GM23338 (cell line): ENCODE measurements around the gene GDF7. TPM values are rescaled to one million over a fixed set of nuclear protein-coding genes. Genes with fewer than 3 reads are reported as not detected.
"Not testable (repeated sequence)": the region's sequence is repeated elsewhere in the genome, so short reads cannot be mapped to it uniquely, and the experiment has no call there.

Experiments
- ATAC-seq: fragments of 200-7000 bp; cut with Tn5 transposase; 3 replicates; pipeline ENCODE4 v1.9.1; 2020
- DNase-seq: peaks from one replicate; pipeline ENCODE4 v3.0.0-alpha.2; 2015; ENCODE audit warnings: low spot score
- H2AFZ ChIP-seq: fragments of 200-600 bp; sonication (generic); 2 replicates; pipeline ENCODE4 v1.8.0; 2016; ENCODE audit warnings: antibody characterized with exemption, mild to moderate bottlenecking, moderate library complexity
- H3F3A ChIP-seq: fragments of 200-600 bp; sonication (generic); replicated peaks from 2 replicates; pipeline ENCODE4 v1.8.0; 2017; ENCODE audit warnings: antibody characterized with exemption, mixed run types, low read depth
- H3K27ac ChIP-seq: fragments of 200-600 bp; sonication (generic); 2 replicates; pipeline ENCODE4 v1.6.1; 2016; ENCODE audit warnings: low read depth
- H3K27me3 ChIP-seq: fragments of 200-600 bp; sonication (generic); 2 replicates; pipeline ENCODE4 v1.8.0; 2016; ENCODE audit warnings: mild to moderate bottlenecking, mixed run types, moderate library complexity; ENCODE audit not compliant: insufficient read depth
- H3K36me3 ChIP-seq: fragments of 200-600 bp; sonication (generic); 2 replicates; pipeline ENCODE4 v1.8.0; 2016; ENCODE audit warnings: mild to moderate bottlenecking; ENCODE audit not compliant: insufficient read depth
- H3K4me1 ChIP-seq: fragments of 200-600 bp; sonication (generic); 2 replicates; pipeline ENCODE4 v1.8.0; 2016; ENCODE audit warnings: mild to moderate bottlenecking, moderate library complexity; ENCODE audit not compliant: insufficient read depth
- H3K4me2 ChIP-seq: fragments of 200-600 bp; sonication (generic); 2 replicates; pipeline ENCODE4 v1.7.1; 2017; ENCODE audit warnings: mixed run types
- H3K4me3 ChIP-seq: fragments of 200-600 bp; sonication (generic); 2 replicates; pipeline ENCODE4 v1.6.1; 2016; ENCODE audit warnings: mixed run types
- H3K79me2 ChIP-seq: fragments of 200-600 bp; sonication (generic); replicated peaks from 2 replicates; pipeline ENCODE4 v1.8.0; 2017; ENCODE audit warnings: mild to moderate bottlenecking; ENCODE audit not compliant: insufficient read depth
- H3K9me2 ChIP-seq: fragments of 200-600 bp; sonication (generic); 2 replicates; pipeline ENCODE4 v1.8.0; 2017; ENCODE audit not compliant: insufficient read depth
- H4K20me1 ChIP-seq: fragments of 200-600 bp; sonication (generic); replicated peaks from 2 replicates; pipeline ENCODE4 v1.8.0; 2017; ENCODE audit warnings: mild to moderate bottlenecking; ENCODE audit not compliant: insufficient read depth
- H3K27ac Mint-ChIP-seq: 2 replicates; pipeline ENCODE4 v1.8.0; 2020; ENCODE audit warnings: inconsistent platforms, mild to moderate bottlenecking, moderate library complexity, mixed read lengths
- H3K27me3 Mint-ChIP-seq: 3 replicates; pipeline ENCODE4 v1.8.0; 2022; ENCODE audit warnings: low read depth, mild to moderate bottlenecking, moderate library complexity, mixed read lengths, inconsistent platforms; ENCODE audit not compliant: insufficient read depth, poor library complexity
- H3K36me3 Mint-ChIP-seq: 3 replicates; pipeline ENCODE4 v1.8.0; 2021; ENCODE audit warnings: low read depth, mild to moderate bottlenecking, inconsistent platforms, moderate library complexity, mixed read lengths
- H3K4me1 Mint-ChIP-seq: 3 replicates; pipeline ENCODE4 v1.8.0; 2020; ENCODE audit warnings: mild to moderate bottlenecking, inconsistent platforms, mixed read lengths
- H3K4me3 Mint-ChIP-seq: 3 replicates; pipeline ENCODE4 v1.8.0; 2021; ENCODE audit warnings: moderate library complexity, mild to moderate bottlenecking, inconsistent platforms, mixed read lengths
- H3K9me3 Mint-ChIP-seq: 3 replicates; pipeline ENCODE4 v1.8.0; 2020; ENCODE audit warnings: moderate library complexity, mild to moderate bottlenecking, inconsistent platforms, mixed read lengths
- ZNF114 ChIP-seq: fragments of 250-450 bp; sonication (Bioruptor Pico); IDR thresholded peaks from 2 replicates; pipeline ENCODE4 v1.5.0; 2020; ENCODE audit warnings: mild to moderate bottlenecking, moderate library complexity
- polyA plus RNA-seq: library from polyadenylated mRNA; unstranded; fragments of >200 nt; fragmentation: Nextera tagmentation; extraction: Ambion mirVana; gene quantifications from 2 replicates; pipeline ENCODE4 v1.2.1, GENCODE V29; 2016
- total RNA-seq: library from RNA; depleted of rRNA; stranded (reverse); fragments of >200 nt; shearing (Covaris generic); gene quantifications from 2 replicates; pipeline ENCODE4 v1.2.3, GENCODE V29; 2014
- TF ChIP-seq, protein P1 (sequence below): fragments of 250-450 bp; sonication (Bioruptor Pico); IDR thresholded peaks from 2 replicates; pipeline ENCODE4 v1.5.0; 2020; ENCODE audit warnings: mild to moderate bottlenecking, moderate library complexity

Gene GDF7
- total and polyA plus RNA-seq, 2 experiments from 2014 or later, result 0.19 to 0.52 TPM

DNA sequence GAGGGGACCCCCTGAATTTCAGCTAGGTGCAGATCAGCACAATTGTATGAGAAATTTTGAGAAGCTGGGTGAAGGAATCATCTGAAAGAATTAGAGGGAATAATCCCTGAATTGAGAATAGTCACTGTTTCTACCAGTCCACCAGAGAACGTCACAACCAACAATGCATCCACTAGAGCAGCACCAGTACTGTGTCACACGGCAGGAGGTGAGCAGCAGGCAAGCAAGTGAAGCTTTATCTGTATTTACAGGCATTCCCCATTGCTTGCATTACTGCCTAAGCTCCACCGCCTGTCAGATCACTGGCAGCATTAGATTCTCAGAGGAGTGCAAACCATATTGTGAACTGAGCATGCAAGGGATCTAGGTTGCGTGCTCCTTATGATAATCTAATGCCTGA is 40.7 kb downstream of the GDF7 start:
- no peak overlapping the region for H3K4me3 Mint-ChIP-seq
- DNase-seq, result no peak
- H3K9me3 Mint-ChIP-seq, result peaks cover 11% of the 10 kb centered on the region
- Histone ChIP-seq H3K27ac (no peak overlapping the region), H3K4me1 (no peaks in the 10 kb centered on the region), H3K4me3 (no peak overlapping the region), H4K20me1 (no peaks in the 10 kb centered on the region; the same call in 1 of the 2 replicates), H3K9me2 (0 out of 2 replicates have a peak, but pooled peaks cover 3% of the 10 kb centered on the region), H2AFZ (no peak overlapping the region), H3K79me2 (no peaks in the 10 kb centered on the region; the same call in 1 of the 2 replicates), H3K27me3 (no peaks in the 10 kb centered on the region), H3K4me2 (no peak overlapping the region), H3F3A (no peaks in the 10 kb centered on the region), H3K36me3 (no peaks in the 10 kb centered on the region)
- H3K4me1 Mint-ChIP-seq, result no peaks in the 10 kb centered on the region
- ATAC-seq, result peak; percentile 74
- TF ChIP-seq ZNF114 (CRISPR knock-in tag), result no peak
- TF ChIP-seq, protein P1, sequence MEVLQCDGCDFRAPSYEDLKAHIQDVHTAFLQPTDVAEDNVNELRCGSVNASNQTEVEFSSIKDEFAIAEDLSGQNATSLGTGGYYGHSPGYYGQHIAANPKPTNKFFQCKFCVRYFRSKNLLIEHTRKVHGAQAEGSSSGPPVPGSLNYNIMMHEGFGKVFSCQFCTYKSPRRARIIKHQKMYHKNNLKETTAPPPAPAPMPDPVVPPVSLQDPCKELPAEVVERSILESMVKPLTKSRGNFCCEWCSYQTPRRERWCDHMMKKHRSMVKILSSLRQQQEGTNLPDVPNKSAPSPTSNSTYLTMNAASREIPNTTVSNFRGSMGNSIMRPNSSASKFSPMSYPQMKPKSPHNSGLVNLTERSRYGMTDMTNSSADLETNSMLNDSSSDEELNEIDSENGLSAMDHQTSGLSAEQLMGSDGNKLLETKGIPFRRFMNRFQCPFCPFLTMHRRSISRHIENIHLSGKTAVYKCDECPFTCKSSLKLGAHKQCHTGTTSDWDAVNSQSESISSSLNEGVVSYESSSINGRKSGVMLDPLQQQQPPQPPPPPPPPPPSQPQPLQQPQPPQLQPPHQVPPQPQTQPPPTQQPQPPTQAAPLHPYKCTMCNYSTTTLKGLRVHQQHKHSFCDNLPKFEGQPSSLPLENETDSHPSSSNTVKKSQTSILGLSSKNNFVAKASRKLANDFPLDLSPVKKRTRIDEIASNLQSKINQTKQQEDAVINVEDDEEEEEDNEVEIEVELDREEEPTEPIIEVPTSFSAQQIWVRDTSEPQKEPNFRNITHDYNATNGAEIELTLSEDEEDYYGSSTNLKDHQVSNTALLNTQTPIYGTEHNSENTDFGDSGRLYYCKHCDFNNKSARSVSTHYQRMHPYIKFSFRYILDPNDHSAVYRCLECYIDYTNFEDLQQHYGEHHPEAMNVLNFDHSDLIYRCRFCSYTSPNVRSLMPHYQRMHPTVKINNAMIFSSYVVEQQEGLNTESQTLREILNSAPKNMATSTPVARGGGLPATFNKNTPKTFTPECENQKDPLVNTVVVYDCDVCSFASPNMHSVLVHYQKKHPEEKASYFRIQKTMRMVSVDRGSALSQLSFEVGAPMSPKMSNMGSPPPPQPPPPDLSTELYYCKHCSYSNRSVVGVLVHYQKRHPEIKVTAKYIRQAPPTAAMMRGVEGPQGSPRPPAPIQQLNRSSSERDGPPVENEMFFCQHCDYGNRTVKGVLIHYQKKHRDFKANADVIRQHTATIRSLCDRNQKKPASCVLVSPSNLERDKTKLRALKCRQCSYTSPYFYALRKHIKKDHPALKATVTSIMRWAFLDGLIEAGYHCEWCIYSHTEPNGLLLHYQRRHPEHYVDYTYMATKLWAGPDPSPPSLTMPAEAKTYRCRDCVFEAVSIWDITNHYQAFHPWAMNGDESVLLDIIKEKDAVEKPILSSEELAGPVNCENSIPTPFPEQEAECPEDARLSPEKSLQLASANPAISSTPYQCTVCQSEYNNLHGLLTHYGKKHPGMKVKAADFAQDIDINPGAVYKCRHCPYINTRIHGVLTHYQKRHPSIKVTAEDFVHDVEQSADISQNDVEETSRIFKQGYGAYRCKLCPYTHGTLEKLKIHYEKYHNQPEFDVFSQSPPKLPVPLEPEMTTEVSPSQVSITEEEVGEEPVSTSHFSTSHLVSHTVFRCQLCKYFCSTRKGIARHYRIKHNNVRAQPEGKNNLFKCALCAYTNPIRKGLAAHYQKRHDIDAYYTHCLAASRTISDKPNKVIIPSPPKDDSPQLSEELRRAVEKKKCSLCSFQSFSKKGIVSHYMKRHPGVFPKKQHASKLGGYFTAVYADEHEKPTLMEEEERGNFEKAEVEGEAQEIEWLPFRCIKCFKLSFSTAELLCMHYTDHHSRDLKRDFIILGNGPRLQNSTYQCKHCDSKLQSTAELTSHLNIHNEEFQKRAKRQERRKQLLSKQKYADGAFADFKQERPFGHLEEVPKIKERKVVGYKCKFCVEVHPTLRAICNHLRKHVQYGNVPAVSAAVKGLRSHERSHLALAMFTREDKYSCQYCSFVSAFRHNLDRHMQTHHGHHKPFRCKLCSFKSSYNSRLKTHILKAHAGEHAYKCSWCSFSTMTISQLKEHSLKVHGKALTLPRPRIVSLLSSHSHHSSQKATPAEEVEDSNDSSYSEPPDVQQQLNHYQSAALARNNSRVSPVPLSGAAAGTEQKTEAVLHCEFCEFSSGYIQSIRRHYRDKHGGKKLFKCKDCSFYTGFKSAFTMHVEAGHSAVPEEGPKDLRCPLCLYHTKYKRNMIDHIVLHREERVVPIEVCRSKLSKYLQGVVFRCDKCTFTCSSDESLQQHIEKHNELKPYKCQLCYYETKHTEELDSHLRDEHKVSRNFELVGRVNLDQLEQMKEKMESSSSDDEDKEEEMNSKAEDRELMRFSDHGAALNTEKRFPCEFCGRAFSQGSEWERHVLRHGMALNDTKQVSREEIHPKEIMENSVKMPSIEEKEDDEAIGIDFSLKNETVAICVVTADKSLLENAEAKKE (CRISPR knock-in tag), result no peak
- no peak overlapping the region for H3K27ac Mint-ChIP-seq
- H3K36me3 Mint-ChIP-seq, result peaks cover 14% of the 10 kb centered on the region; the same call in 2 of the 3 replicates
- peaks cover 1% of the 10 kb centered on the region for H3K27me3 Mint-ChIP-seq

GRCh38 chr2:20711641-20712040 is 44.7 kb downstream of the GDF7 start:
- not testable (repeated sequence) for H3K4me3 Mint-ChIP-seq, H3K27ac ChIP-seq, ATAC-seq, H3K36me3 ChIP-seq, H2AFZ ChIP-seq, DNase-seq, H3K4me1 Mint-ChIP-seq, H3K4me3 ChIP-seq, H3K4me1 ChIP-seq, H3K79me2 ChIP-seq, H3K27ac Mint-ChIP-seq, H4K20me1 ChIP-seq, H3K4me2 ChIP-seq, H3F3A ChIP-seq, H3K27me3 Mint-ChIP-seq, H3K27me3 ChIP-seq, H3K9me2 ChIP-seq
- Mint-ChIP-seq H3K9me3 (peaks cover 11% of the 10 kb centered on the region), H3K36me3 (peaks cover 22% of the 10 kb centered on the region; the same call in 2 of the 3 replicates)

- H3K36me3 ChIP-seq, H3K4me3 ChIP-seq, H3K4me1 ChIP-seq, H2AFZ ChIP-seq, DNase-seq, H3K27me3 Mint-ChIP-seq, H3K27ac Mint-ChIP-seq, H3K4me3 Mint-ChIP-seq, H3K9me2 ChIP-seq, H3K4me1 Mint-ChIP-seq, ATAC-seq, H3K79me2 ChIP-seq, H4K20me1 ChIP-seq, H3K27ac ChIP-seq, H3F3A ChIP-seq, H3K27me3 ChIP-seq, H3K4me2 ChIP-seq: not testable (repeated sequence)
- peaks cover 22% of the 10 kb centered on the region; the same call in 2 of the 3 replicates for H3K36me3 Mint-ChIP-seq
- peaks cover 11% of the 10 kb centered on the region for H3K9me3 Mint-ChIP-seq
Observed at GRCh38 chr2:20713585-20713984, 46.6 kb downstream of the GDF7 start.

- not testable (repeated sequence) for H4K20me1 ChIP-seq, H3K27me3 ChIP-seq, H3K36me3 ChIP-seq, H3K79me2 ChIP-seq, H3K27ac ChIP-seq, H3K4me1 Mint-ChIP-seq, H3F3A ChIP-seq, H3K4me2 ChIP-seq, H3K27me3 Mint-ChIP-seq, H3K4me3 Mint-ChIP-seq, H2AFZ ChIP-seq, DNase-seq, ATAC-seq, H3K4me3 ChIP-seq, H3K4me1 ChIP-seq, H3K9me2 ChIP-seq, H3K27ac Mint-ChIP-seq
- Mint-ChIP-seq H3K9me3 (peaks cover 11% of the 10 kb centered on the region), H3K36me3 (peaks cover 22% of the 10 kb centered on the region; the same call in 2 of the 3 replicates)
Observed at GRCh38 chr2:20714412-20714811, 47.5 kb downstream of the GDF7 start.
